Aorta (tissue), 5 donors: Measurements from ENCODE around the gene CTIF. TPM values are rescaled to one million over a fixed set of nuclear protein-coding genes. Genes with fewer than 3 reads are reported as not detected.

Source experiments
- ATAC-seq: fragments of 200-7000 bp; cut with Tn5 transposase; one replicate; pipeline ENCODE4 v1.9.1; 2022; ENCODE audit warnings: moderate library complexity; ENCODE audit not compliant: low FRiP score
- DNase-seq, 2 donors: peaks; one replicate each; pipeline ENCODE4 v3.0.0-alpha.2; 2020
- H3K27ac ChIP-seq, 2 donors: one replicate each; pipeline ENCODE4 v1.5.1; 2013; ENCODE audit warnings: low read length in 2 of 2, mild to moderate bottlenecking in 2 of 2, moderate library complexity in 2 of 2, control low read depth in 1 of 2, inconsistent platforms in 1 of 2, low read depth in 1 of 2
- H3K27me3 ChIP-seq, 2 donors: one replicate each; pipeline ENCODE4 v1.6.1; 2013; ENCODE audit warnings: control low read depth in 1 of 2, low read length in 1 of 2, mild to moderate bottlenecking in 1 of 2, moderate library complexity in 1 of 2; ENCODE audit not compliant: insufficient read depth in 2 of 2, control insufficient read depth in 1 of 2
- H3K36me3 ChIP-seq, 2 donors: one replicate each; pipeline ENCODE4 v1.6.1; 2013; ENCODE audit warnings: control low read depth in 1 of 2, low read length in 1 of 2, mild to moderate bottlenecking in 1 of 2; ENCODE audit not compliant: insufficient read depth in 2 of 2, control insufficient read depth in 1 of 2
- H3K4me1 ChIP-seq, 2 donors: one replicate each; pipeline ENCODE4 v1.6.1; 2013; ENCODE audit warnings: low read length in 2 of 2, control low read depth in 1 of 2, mild to moderate bottlenecking in 1 of 2, moderate library complexity in 1 of 2; ENCODE audit not compliant: insufficient read depth in 2 of 2, control insufficient read depth in 1 of 2
- H3K4me3 ChIP-seq, 2 donors: one replicate each; pipeline ENCODE4 v1.5.1; 2013; ENCODE audit warnings: low read length in 2 of 2, control low read depth in 1 of 2, mild to moderate bottlenecking in 1 of 2
- H3K9me3 ChIP-seq: one replicate; pipeline ENCODE4 v1.6.1; 2013; ENCODE audit warnings: mild to moderate bottlenecking, low read length; ENCODE audit not compliant: control insufficient read depth
- WGBS, 2 donors: extraction: QIAGEN DNeasy Blood & Tissue Kit; methylation state at CpG; one replicate each; pipeline ENCODE4 v1.1.7; 2013; 5-methylcytosine and 5-hydroxymethylcytosine counted together
- intact Hi-C, 2 donors: fragments of 100-400 bp; cut with DNase I; formaldehyde crosslinking; loops; one replicate each; pipeline versions ENCODE4 v1.14.2 to v1.15.0; 2022
- polyA plus RNA-seq, 2 donors: library from polyadenylated mRNA; stranded (reverse); fragments of 200-250 nt; gene quantifications; one replicate each; pipeline ENCODE4 v1.2.3, GENCODE V29; 2013
- total RNA-seq, 2 donors: library from RNA; stranded (reverse); fragmentation: NEBNext Ultra II Directional; extraction: Animal tissue kit (Norgen Biotek cat#: 25700); gene quantifications; one replicate each; pipeline ENCODE4 v1.2.1, GENCODE V29; 2021
- donor health status: healthy with polysubstance abuse.
- donor health status: Bipolar disorder and iron deficiency.
- donor health status: DM: no; HTN: no; CAD: no.
- donor health status: DM: no; HTN: no; CAD: no.
- donor health status: DM: yes; HTN: yes; CAD: no.

Gene CTIF
- total and polyA plus RNA-seq, 4 donors: 14.4 to 113 (median 93.4) TPM

DNA sequence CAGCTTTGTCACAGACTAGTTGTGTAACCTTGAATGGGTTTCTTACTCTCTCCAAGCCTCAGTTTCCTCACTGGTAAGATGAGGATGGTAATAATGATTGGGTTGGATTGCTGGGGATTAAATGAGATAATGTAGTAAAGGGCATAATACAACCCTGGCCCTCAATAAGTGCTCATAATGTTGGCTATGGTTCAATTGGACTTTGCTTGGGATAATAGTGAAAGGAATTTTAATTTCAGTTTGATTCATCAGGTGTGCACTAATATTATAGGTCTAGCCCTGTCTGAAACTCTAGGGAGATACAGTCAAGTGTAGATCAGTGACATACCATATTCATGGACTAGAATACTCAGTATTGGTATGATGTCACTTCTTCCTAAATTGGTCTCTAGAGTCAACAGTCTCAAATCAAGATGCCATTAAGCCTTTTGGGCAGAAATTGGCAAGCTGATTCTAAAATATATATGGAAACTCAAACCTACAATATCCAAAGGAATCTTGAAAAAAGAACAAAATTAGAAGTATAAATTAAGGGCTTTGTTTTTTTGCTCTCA, 250.5 kb downstream of the CTIF start:
- Histone ChIP-seq H3K27me3 (no peaks in the 10 kb centered on the region), H3K4me1 (no peaks in the 10 kb centered on the region), H3K36me3 (no peaks in the 10 kb centered on the region), H3K4me3 (no peak overlapping the region), H3K9me3 (no peaks in the 10 kb centered on the region), H3K27ac (peak overlapping the region in 1 of 2 donors; percentile 89)
- intact Hi-C loops: no loop called here
- no peak for ATAC-seq
- DNase-seq: no peak

DNA sequence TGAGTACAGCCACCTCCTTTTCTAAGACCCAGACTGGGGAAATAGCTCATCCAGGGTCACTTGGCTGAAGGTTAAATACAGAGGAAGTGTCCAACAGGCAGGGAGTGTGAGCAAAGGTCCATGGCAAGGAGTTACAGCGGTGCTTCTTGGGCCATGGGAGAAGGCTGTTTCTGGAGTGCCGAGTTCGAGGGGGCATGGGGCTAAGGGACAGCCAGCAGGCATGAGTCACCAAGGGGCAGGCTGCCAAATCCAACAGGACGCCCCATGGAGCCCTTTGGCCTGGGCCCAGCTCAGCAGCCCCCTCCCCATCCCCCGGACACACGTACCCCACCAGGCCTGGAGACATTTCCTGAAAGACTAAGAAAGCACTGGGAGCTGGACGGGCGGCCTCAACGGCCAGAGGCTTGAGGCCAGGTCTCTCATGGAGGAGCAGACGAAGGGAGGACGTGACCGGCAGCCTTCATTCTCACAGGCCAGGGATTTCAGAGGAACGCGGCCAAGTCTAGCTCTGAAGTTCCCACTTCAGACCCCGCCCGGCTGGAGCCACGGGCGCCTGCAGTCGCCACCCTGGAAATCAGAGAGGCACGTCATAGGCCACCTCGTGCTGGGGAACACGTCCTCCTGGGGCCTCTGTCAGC, 251.5 kb downstream of the CTIF start:
- H3K36me3 ChIP-seq: no peaks in the 10 kb centered on the region
- WGBS, 2 donors: 2 to 5% methylated on average over 22 of the region's 22 CpGs
- intact Hi-C loops: loop anchor here in 1 of 2 donors (1.0 kb wide), 2 partner anchors 8 to 17 kb away; no protein-coding TSS in a partner anchor
- peak overlapping the region; percentile 8 to 89 for H3K27ac ChIP-seq
- no peaks in the 10 kb centered on the region for H3K9me3 ChIP-seq
- no peak overlapping the region for H3K4me3 ChIP-seq
- ATAC-seq: peak; percentile 89
- H3K4me1 ChIP-seq: no peaks in the 10 kb centered on the region
- no peaks in the 10 kb centered on the region for H3K27me3 ChIP-seq
- DNase-seq: peak; percentile 96 to 97

DNA sequence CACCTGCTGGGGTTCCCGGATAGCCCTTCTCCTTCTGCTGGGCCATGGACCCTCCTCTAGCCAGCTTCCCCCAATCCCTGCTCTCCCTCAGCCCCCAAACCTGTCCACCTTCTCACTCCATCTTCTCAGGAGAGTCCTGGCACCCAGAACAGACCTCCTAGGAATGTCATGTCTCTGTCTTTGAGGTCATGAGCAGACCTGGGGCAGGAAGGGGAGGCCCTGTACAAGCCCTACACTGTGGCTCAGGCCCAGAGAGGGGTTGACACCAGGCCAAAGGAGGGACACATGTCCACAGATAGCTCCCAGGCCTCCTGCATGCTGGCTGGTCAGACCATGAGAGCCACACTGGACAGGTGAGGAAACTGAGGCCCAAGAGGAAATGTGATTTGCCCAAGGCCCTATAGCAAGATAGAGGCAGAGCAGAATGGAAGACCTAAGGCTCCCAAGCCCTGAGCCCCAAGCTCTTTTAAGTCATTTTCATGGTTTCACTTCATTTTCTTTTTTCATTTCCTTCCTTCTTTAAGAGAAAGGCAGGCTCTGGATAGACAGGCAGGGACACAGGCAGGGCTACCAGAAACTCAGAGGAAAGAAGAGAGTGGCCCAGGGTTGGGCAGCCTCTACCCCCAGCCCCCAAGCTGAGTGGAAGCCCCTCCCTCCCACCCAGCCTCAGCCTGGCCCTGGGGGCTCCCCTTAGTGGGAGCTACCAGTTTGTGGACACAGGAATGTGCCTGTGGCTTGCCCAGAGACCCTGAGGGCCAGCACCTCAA, 252.2 kb downstream of the CTIF start:
- intact Hi-C loops: loop anchor here in 1 of 2 donors (1.0 kb wide), 2 partner anchors 9 to 16 kb away; no protein-coding TSS in a partner anchor
- H3K27ac ChIP-seq: peak overlapping the region; percentile 8 to 60
- H3K27me3 ChIP-seq: no peaks in the 10 kb centered on the region
- H3K4me1 ChIP-seq: no peaks in the 10 kb centered on the region
- DNase-seq: peak; percentile 39 to 70
- no peaks in the 10 kb centered on the region for H3K36me3 ChIP-seq
- no peak overlapping the region for H3K4me3 ChIP-seq
- WGBS, 2 donors: 0 to 6% methylated on average over 1 of the region's 1 CpG
- no peak for ATAC-seq
- no peaks in the 10 kb centered on the region for H3K9me3 ChIP-seq

DNA sequence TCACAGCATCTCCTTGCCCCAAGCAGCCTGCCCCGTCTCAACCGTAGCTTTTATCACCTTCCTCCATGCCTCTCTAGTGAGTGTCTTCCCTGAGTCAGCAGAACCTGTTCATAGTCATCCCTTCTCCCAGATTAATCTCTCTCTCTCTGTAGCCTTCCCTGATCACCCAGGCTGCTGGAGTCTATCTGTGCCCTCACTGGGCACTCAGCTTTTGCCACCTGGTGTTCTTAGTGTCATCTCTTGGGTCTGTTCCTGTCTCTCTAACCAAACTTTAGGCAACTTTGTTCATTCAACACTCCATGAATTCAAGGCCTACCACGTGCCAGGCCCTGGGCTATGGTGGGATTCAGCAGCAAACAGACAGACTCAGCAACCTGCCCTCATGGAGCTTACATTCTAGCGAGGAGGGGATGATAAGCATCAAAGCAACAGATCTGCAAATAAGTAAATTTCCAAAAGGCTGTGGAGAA, 252.8 kb downstream of the CTIF start:
- intact Hi-C loops: no loop called here
- Histone ChIP-seq H3K36me3 (no peaks in the 10 kb centered on the region), H3K27ac (no peak overlapping the region), H3K4me1 (no peaks in the 10 kb centered on the region), H3K27me3 (no peaks in the 10 kb centered on the region), H3K4me3 (no peak overlapping the region), H3K9me3 (no peaks in the 10 kb centered on the region)
- DNase-seq (peak in 1 of 2 donors; percentile 42), ATAC-seq (no peak)
- 95 to 97% methylated on average over 4 of the region's 4 CpGs for WGBS, 2 donors

DNA sequence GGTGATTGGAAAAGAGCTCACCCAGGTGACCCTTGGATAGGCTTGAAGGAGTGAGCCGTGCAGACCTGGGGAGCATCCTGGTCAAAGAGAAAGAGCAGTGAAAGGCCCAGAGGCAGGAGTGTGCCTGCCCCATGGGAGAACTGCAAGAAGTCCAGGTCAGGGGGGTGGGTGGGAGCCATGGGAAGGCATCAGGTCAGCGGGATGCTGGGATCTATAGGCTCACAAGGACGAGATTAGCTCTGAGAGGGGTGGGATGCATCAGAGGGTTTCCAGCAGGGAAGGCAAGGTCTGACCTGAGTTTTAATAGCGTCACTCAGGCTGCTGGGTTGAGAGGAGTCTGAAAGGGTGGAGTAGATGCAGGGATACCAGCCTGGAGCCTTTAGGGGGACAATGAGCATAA, 253.3 kb downstream of the CTIF start:
- Histone ChIP-seq H3K4me1 (no peaks in the 10 kb centered on the region), H3K36me3 (no peaks in the 10 kb centered on the region), H3K4me3 (no peak overlapping the region), H3K27me3 (no peaks in the 10 kb centered on the region), H3K27ac (no peak overlapping the region), H3K9me3 (no peaks in the 10 kb centered on the region)
- ATAC-seq (no peak), DNase-seq (peak; percentile 3 to 20)
- intact Hi-C loops: no loop called here
- WGBS, 2 donors: 96 to 97% methylated on average over 4 of the region's 4 CpGs

DNA sequence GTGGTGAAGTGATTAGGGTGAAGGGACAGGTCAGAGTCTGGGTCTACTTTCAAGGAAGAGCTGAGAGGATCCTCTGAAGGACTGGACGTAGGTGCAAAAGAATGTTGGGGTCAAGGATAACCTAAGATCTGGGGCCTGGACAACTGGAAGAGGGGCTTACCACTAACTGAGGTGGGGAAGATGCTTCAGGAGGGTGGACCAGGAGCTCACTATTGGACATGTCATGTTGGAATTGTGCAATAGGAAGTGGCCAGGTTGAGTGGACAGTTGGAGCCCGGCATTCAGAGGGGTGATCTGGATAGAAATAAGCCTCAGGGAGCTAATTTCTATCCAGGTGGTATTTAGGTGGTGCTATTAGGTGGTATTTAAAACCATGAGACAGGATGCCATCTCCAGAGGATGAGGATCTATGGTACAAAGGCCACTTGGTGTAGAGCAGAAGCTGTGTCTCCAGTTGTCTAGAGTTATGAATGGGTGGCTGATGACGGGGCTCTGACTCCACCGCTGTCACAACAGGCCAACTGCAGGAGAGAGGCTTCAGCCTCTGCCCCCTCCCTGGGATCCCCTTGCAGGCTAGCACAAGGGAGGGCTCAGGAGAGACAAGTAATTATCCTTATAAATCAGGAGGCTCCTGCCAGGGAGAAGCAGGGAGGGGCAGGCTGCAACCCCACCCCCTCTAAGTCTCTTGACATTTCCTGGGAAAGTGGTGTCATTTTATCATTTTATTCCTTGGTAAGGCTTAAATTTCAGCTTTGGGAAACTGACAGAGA, 254.0 kb downstream of the CTIF start:
- Histone ChIP-seq H3K4me1 (peaks cover 0 to 2% of the 10 kb centered on the region in 2 donors), H3K27ac (no peak overlapping the region)

DNA sequence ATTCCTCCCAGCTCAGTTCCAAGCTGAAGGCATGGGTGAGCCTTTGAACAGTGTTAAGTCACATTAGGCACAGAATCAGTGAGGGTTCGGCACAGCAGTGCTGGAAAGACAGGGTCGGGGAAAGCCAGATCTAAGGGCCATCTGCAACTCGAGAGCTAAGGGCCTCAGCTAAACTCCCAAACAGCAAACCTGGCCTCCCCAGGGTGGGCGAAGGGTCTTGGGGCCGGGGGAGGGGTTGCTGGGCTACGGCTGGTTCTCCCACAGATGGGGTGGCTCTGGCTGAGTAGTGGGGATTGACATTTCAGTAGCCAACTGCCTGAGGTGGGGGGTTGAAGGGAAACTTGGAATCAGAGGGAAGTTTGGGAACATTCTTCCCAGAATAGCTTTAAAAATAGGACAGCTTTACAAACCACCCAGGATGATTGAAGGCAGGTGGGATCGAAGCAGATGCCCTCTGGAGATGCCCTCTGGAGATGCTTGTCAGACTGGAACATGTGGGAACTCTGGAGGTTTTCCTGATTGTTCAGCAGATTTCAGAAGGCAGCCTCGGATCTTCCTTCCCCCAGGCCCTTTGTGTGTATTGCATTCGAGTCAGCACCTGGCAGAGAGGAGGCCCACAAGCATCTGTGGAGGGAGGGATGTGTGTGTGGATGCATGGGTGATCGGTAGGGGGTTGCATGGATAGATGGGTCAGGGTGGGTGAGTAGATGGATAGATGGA, 255.6 kb downstream of the CTIF start:
- WGBS, 2 donors: 76 to 80% methylated on average over 10 of the region's 10 CpGs
- Histone ChIP-seq H3K4me3 (no peak overlapping the region), H3K36me3 (no peaks in the 10 kb centered on the region), H3K27ac (peak overlapping the region in 1 of 2 donors; percentile 11), H3K4me1 (peaks cover 0 to 2% of the 10 kb centered on the region in 2 donors), H3K9me3 (no peaks in the 10 kb centered on the region), H3K27me3 (no peaks in the 10 kb centered on the region)
- DNase-seq: peak; percentile 24 to 35
- intact Hi-C loops: no loop called here
- ATAC-seq: no peak

More for the DNA sequence above, 254.0 kb downstream of the CTIF start:
- Histone ChIP-seq H3K9me3 (no peaks in the 10 kb centered on the region), H3K36me3 (no peaks in the 10 kb centered on the region), H3K27me3 (no peaks in the 10 kb centered on the region), H3K4me3 (no peak overlapping the region)
- DNase-seq (peak in 1 of 2 donors; percentile 25), ATAC-seq (no peak)
- WGBS, 2 donors: 91 to 97% methylated on average over 4 of the region's 4 CpGs
- intact Hi-C loops: no loop called here

DNA sequence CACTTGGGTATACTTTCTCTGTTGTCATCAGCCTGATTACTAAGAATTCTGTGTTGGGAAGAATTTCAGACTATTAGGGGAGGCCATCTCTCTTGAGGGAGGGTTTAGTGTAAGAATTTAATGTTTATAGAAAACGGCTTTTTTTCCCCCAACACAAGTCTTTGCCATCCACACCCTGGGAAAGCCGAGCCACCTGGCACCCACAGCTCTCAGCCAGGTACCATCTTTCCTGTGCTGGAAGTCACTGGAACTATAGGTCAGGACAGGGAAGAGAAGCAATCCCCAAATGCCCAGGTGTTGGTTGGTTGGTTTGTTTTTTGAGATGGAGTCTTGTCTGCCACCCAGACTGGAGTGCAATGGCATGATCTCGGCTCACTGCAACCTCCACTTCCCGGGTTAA, 256.9 kb downstream of the CTIF start:
- Histone ChIP-seq H3K27me3 (no peaks in the 10 kb centered on the region), H3K36me3 (no peaks in the 10 kb centered on the region), H3K4me3 (no peak overlapping the region), H3K27ac (no peak overlapping the region), H3K9me3 (no peaks in the 10 kb centered on the region), H3K4me1 (peaks cover 0 to 2% of the 10 kb centered on the region in 2 donors)
- WGBS, 2 donors: 93 to 95% methylated on average over 4 of the region's 4 CpGs
- intact Hi-C loops: no loop called here
- ATAC-seq (no peak), DNase-seq (peak; percentile 2 to 16)
